DND-41 (cell line): Measurements from ENCODE around the gene TBC1D2B.

Experiments used
- EZH2 ChIP-seq: IDR thresholded peaks from 3 replicates; pipeline ENCODE4 v1.6.1; 2012; ENCODE audit warnings: borderline replicate concordance, low read depth, mild to moderate bottlenecking, moderate library complexity, low read length, inconsistent platforms; ENCODE audit not compliant: severe bottlenecking
- TF ChIP-seq, protein P1 (sequence below): IDR thresholded peaks from 2 replicates; pipeline ENCODE4 v1.5.1; 2012; ENCODE audit warnings: borderline replicate concordance, low read length, moderate library complexity, mild to moderate bottlenecking; ENCODE audit not compliant: poor library complexity, severe bottlenecking; ENCODE audit errors: extremely low read depth

DNA sequence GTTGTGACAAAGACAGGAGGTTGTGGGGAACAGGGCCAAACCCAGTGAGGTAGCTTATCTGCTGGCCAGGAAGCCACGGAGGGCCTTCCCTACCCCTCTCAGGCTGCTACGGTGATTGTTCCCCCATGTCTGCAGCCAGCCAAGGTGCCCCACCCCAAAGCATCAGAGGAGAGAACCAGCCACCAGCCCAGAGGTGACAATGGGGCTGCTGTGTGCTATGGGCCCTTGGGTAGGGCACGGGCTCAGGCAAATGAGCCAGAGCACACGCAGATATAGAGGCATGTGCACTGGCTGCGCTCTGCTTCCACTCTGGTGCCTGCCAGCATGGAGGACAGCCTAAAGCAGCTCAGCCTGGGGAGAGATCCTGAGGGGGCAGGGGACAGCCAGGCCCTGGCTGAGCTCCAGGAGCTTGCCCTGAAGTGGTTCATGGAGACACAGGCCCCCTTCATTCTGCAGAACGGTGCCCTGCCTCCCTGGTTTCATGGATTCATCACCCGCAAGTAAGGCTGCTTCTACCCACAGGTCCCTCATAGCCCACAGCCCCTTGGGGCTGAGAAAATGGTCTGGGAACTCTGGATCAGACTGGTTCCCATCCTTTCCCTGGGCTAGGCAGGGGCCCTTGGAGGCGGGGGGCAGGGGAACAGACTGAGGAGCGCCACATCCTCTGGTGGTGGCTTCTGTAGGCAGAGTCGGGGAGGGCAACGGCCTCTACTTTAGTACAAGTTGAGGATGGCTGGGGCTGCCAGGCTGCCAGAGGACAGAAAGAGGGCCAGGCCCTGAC lies 14.9 kb upstream of the TBC1D2B start, which contains the start of gene SH2D7:
- TF ChIP-seq, protein P1, sequence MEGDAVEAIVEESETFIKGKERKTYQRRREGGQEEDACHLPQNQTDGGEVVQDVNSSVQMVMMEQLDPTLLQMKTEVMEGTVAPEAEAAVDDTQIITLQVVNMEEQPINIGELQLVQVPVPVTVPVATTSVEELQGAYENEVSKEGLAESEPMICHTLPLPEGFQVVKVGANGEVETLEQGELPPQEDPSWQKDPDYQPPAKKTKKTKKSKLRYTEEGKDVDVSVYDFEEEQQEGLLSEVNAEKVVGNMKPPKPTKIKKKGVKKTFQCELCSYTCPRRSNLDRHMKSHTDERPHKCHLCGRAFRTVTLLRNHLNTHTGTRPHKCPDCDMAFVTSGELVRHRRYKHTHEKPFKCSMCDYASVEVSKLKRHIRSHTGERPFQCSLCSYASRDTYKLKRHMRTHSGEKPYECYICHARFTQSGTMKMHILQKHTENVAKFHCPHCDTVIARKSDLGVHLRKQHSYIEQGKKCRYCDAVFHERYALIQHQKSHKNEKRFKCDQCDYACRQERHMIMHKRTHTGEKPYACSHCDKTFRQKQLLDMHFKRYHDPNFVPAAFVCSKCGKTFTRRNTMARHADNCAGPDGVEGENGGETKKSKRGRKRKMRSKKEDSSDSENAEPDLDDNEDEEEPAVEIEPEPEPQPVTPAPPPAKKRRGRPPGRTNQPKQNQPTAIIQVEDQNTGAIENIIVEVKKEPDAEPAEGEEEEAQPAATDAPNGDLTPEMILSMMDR, result no peak
- no peak for TF ChIP-seq EZH2
